Esophagus muscularis mucosa (tissue), 4 donors: ENCODE data around the gene DEPDC7. TPM values are rescaled to one million over a fixed set of nuclear protein-coding genes. Genes with fewer than 3 reads are reported as not detected.

Experiments used
- DNase-seq: peaks from one replicate; pipeline ENCODE4 v3.0.0-alpha.2; 2017; ENCODE audit errors: extremely low spot score
- H3K27ac ChIP-seq, 4 donors: fragments of 200-600 bp; sonication (generic); replicated peaks in 1 of 4; 1 replicate in 3 of 4; 2 replicates in 1 of 4; pipeline ENCODE4 v1.5.1; 2016 to 2019; ENCODE audit warnings: mild to moderate bottlenecking in 1 of 4
- H3K27me3 ChIP-seq, 4 donors: fragments of 200-600 bp; sonication (generic); one replicate each; pipeline versions ENCODE4 v1.5.1 to v1.6.0; 2016 to 2019
- H3K36me3 ChIP-seq, 4 donors: fragments of 200-600 bp; sonication (generic); one replicate each; pipeline ENCODE4 v1.5.1; 2016 to 2019
- H3K4me1 ChIP-seq, 4 donors: fragments of 200-600 bp; sonication (generic); one replicate each; pipeline ENCODE4 v1.5.1; 2016 to 2019
- H3K4me3 ChIP-seq, 4 donors: fragments of 200-600 bp; sonication (generic); 1 replicate in 2 of 4; 2 replicates in 2 of 4; pipeline ENCODE4 v1.5.1; 2016 to 2019; ENCODE audit warnings: mild to moderate bottlenecking in 4 of 4, moderate library complexity in 1 of 4
- H3K9me3 ChIP-seq, 4 donors: fragments of 200-600 bp; sonication (generic); 1 replicate in 3 of 4; 2 replicates in 1 of 4; pipeline ENCODE4 v1.5.1; 2016 to 2019
- EP300 ChIP-seq: sonication (generic); formaldehyde crosslinking; IDR thresholded peaks from one replicate; pipeline ENCODE4 v1.6.1; 2017; ENCODE audit warnings: antibody characterized with exemption
- POLR2A ChIP-seq: fragments of 450-650 bp; IDR thresholded peaks from one replicate; pipeline ENCODE4 v1.6.1; 2017; ENCODE audit warnings: antibody characterized with exemption, moderate library complexity, mild to moderate bottlenecking, low read depth
- POLR2AphosphoS5 ChIP-seq, 2 donors: sonication (generic); formaldehyde crosslinking; IDR thresholded peaks; one replicate each; pipeline ENCODE4 v1.6.1; 2017; ENCODE audit warnings: antibody characterized with exemption in 2 of 2
- WGBS: methylation state at CpG from one replicate; pipeline ENCODE4 v1.1.5; 2018; 5-methylcytosine and 5-hydroxymethylcytosine counted together
- intact Hi-C: fragments of 100-400 bp; cut with DNase I; formaldehyde crosslinking; loops from one replicate; pipeline ENCODE4 v1.15.1; 2023
- total RNA-seq, 4 donors: library from RNA; depleted of rRNA; stranded (reverse); fragments of >200 nt; gene quantifications; one replicate each; pipeline versions ENCODE4 v1.1.0 to v1.2.1, GENCODE V29; 2016
- TF ChIP-seq, protein P1 (sequence below), 3 experiments: fragments of 200-600 bp in 2 of 3; fragments of 450-650 bp in 1 of 3; sonication (generic) in 2 of 3; IDR thresholded peaks; one replicate each; pipeline ENCODE4 v1.5.1; 2017 to 2019; ENCODE audit warnings: antibody characterized with exemption in 3 of 3, mild to moderate bottlenecking in 2 of 3, moderate library complexity in 1 of 3

Gene DEPDC7
- total RNA-seq, 4 donors from 2014 or later, result 1.3 to 2.3 (median 1.8) TPM

- Histone ChIP-seq H3K9me3 (no peaks in the 10 kb centered on the region), H3K4me1 (no peaks in the 10 kb centered on the region), H3K4me3 (no peak overlapping the region), H3K27ac (no peak overlapping the region), H3K27me3 (no peaks in the 10 kb centered on the region), H3K36me3 (no peaks in the 10 kb centered on the region)
- intact Hi-C loops, result no loop called here
- 96% methylated on average over 4 of the region's 5 CpGs for WGBS
- DNase-seq, result no peak
- TF ChIP-seq EP300 (no peak), POLR2A (no peak), POLR2AphosphoS5 (IDR thresholded peaks at IDR 0.05) (no peak)
- TF ChIP-seq, protein P1, sequence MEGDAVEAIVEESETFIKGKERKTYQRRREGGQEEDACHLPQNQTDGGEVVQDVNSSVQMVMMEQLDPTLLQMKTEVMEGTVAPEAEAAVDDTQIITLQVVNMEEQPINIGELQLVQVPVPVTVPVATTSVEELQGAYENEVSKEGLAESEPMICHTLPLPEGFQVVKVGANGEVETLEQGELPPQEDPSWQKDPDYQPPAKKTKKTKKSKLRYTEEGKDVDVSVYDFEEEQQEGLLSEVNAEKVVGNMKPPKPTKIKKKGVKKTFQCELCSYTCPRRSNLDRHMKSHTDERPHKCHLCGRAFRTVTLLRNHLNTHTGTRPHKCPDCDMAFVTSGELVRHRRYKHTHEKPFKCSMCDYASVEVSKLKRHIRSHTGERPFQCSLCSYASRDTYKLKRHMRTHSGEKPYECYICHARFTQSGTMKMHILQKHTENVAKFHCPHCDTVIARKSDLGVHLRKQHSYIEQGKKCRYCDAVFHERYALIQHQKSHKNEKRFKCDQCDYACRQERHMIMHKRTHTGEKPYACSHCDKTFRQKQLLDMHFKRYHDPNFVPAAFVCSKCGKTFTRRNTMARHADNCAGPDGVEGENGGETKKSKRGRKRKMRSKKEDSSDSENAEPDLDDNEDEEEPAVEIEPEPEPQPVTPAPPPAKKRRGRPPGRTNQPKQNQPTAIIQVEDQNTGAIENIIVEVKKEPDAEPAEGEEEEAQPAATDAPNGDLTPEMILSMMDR (IDR thresholded peaks at IDR 0.05), result no peak
Observed at GRCh38 chr11:32985600-32985999, 30.1 kb upstream of the DEPDC7 start.

DNA sequence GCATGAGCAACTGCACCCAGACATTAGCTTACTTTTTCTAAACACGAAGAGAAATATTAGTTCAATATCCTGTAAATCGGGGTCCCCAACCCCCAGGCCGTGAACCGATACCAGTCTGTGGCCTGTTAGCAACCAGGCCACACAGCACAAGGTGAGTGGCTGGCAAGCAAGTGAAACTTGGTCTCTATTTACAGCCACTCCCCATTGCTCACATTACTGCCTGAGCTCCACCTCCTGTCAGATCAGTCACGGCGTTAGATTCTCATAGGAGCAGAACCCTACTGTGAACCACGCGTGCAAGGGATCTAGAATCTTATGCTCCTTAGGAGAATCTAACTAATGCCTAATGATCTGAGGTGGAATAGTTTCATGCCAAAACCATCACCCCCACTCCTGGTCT is 27.8 kb upstream of the DEPDC7 start:
- no peak overlapping the region for H3K27ac ChIP-seq
- intact Hi-C loops, result no loop called here
- TF ChIP-seq EP300, result no peak
- TF ChIP-seq POLR2A, result no peak
- TF ChIP-seq, protein P1 (IDR thresholded peaks at IDR 0.05), result no peak
- no peak for TF ChIP-seq POLR2AphosphoS5 (IDR thresholded peaks at IDR 0.05)
- WGBS, result 79% methylated on average over 8 of the region's 8 CpGs
- H3K4me1 ChIP-seq, result no peaks in the 10 kb centered on the region
- peaks cover 0 to 18% (median 7%) of the 10 kb centered on the region in 4 donors for H3K9me3 ChIP-seq
- no peaks in the 10 kb centered on the region for H3K36me3 ChIP-seq
- H3K27me3 ChIP-seq, result no peaks in the 10 kb centered on the region
- no peak overlapping the region for H3K4me3 ChIP-seq
- no peak for DNase-seq

DNA sequence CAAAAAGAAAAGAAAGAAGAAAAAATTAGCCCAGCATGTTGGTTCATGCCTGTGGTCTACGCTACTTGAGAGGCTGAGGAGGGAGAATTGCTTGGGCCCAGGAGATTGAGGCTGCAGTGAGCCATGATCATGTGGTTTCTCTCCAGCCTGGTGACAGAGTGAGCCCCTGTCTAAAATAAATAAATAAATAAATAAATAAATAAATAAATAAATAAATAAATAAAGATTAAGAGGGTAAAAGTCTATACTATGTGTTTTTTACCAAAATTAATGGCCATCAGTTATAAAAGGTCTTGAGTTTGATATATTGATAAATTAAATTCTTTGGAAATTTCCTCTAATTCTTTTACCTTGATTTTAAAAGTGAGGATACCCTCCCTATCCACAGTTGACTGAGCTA is 25.2 kb upstream of the DEPDC7 start:
- Histone ChIP-seq H3K4me3 (no peak overlapping the region), H3K9me3 (peaks cover 0 to 22% (median 7%) of the 10 kb centered on the region in 4 donors), H3K4me1 (no peaks in the 10 kb centered on the region), H3K27ac (no peak overlapping the region), H3K27me3 (no peaks in the 10 kb centered on the region), H3K36me3 (no peaks in the 10 kb centered on the region)
- TF ChIP-seq POLR2A (no peak), POLR2AphosphoS5 (IDR thresholded peaks at IDR 0.05) (no peak)
- DNase-seq, result no peak
- 12% methylated on average over 1 of the region's 1 CpG for WGBS
- intact Hi-C loops, result no loop called here

DNA sequence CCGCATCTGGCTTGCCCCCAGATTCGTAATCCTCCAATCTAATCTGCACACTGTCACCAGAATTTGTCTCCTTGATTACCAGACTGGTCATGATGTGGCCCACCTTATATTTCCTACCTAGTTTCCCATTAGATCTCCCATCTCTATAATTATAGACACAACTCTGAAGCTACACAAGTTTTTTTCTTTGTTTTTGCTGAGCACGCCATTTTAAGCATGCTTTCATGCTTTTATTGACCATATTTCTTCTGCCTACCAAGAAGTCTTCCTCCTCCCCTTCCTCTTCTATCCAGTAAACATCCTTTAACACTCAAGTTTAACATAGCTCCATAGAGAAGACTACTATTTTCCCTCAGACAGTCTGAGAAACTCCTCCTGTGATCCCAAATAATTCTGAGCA is 24.3 kb upstream of the DEPDC7 start:
- H3K36me3 ChIP-seq, result no peaks in the 10 kb centered on the region
- H3K4me1 ChIP-seq, result no peaks in the 10 kb centered on the region
- H3K27ac ChIP-seq, result no peak overlapping the region
- TF ChIP-seq POLR2A (no peak), EP300 (no peak), POLR2AphosphoS5 (IDR thresholded peaks at IDR 0.05) (no peak)
- TF ChIP-seq, protein P1 (IDR thresholded peaks at IDR 0.05), result no peak
- H3K9me3 ChIP-seq, result peaks cover 0 to 22% (median 7%) of the 10 kb centered on the region in 4 donors
- H3K27me3 ChIP-seq, result no peaks in the 10 kb centered on the region
- no peak for DNase-seq
- H3K4me3 ChIP-seq, result no peak overlapping the region
- intact Hi-C loops, result no loop called here
- 92% methylated on average over 3 of the region's 3 CpGs for WGBS

DNA sequence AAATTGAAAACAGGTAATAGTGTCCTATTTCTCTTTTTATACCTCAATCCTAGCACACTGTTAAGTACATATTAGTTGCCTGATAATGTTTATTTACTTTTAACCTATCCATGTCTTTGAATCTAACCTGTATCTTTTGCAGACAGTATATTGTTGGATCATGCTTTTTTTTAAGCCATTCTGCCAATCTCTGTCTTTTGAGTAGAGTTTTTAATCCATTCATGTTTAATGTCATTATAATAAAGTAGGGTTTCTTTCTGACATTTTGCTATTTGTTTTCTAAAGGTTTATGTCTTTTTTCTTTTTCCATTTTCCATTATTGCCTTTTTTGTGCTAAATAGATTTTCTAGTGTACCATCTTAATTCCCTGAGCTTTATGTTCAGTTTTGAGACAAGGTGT is 23.8 kb upstream of the DEPDC7 start:
- TF ChIP-seq, protein P1 (IDR thresholded peaks at IDR 0.05), result no peak
- TF ChIP-seq POLR2A, result no peak
- TF ChIP-seq EP300, result no peak
- no peak for TF ChIP-seq POLR2AphosphoS5 (IDR thresholded peaks at IDR 0.05)
- Histone ChIP-seq H3K4me1 (no peaks in the 10 kb centered on the region), H3K27me3 (no peaks in the 10 kb centered on the region), H3K9me3 (peaks cover 0 to 22% (median 7%) of the 10 kb centered on the region in 4 donors), H3K36me3 (no peaks in the 10 kb centered on the region), H3K4me3 (no peak overlapping the region), H3K27ac (no peak overlapping the region)
- intact Hi-C loops, result no loop called here
- no peak for DNase-seq
